Endothelial cell of umbilical vein (primary cell): ENCODE data around the gene CCDC187. TPM values are rescaled to one million over a fixed set of nuclear protein-coding genes. Genes with fewer than 3 reads are reported as not detected.

ENCODE experiments used
- BruUV-seq: library from RNA; stranded (reverse); fragments of 400-500 nt; replicated peaks from 2 replicates; lab custom pipeline; 2021; lab: Mats Ljungman, UMichigan
- CTCF ChIA-PET: fragments of 300-600, 350-600 bp; sonication (Branson Sonifier 250); formaldehyde crosslinking; loops from one replicate; lab custom pipeline; 2021; ENCODE audit warnings: antibody characterized with exemption, inconsistent platforms; lab: Charles Lee
- POLR2A ChIA-PET: fragments of 300-600, 350-600 bp; sonication (Branson Sonifier 250); formaldehyde crosslinking; loops from one replicate; lab custom pipeline; 2021; ENCODE audit warnings: antibody characterized with exemption, inconsistent platforms; lab: Charles Lee
- DNase-seq: peaks from one replicate; pipeline ENCODE4 v3.0.0-alpha.2; 2011; ENCODE audit warnings: low read depth, low spot score
- FAIRE-seq: peaks from 2 replicates; lab custom pipeline; 2011; peaks lifted over from hg19 to GRCh38; lab: Jason Lieb, UNC
- H2AFZ ChIP-seq: 2 replicates; pipeline ENCODE4 v1.6.0; 2012; ENCODE audit warnings: low read depth, low read length, control low read depth, inconsistent platforms
- H3K27ac ChIP-seq: 2 replicates; pipeline ENCODE4 v1.5.1; 2011; ENCODE audit warnings: low read depth, mild to moderate bottlenecking, control low read depth, low read length, moderate library complexity; ENCODE audit not compliant: insufficient read depth
- H3K27me3 ChIP-seq, 2 experiments: 2 replicates each; pipeline versions ENCODE4 v1.6.0 to v1.6.1; 2011; ENCODE audit warnings: low read length in 2 of 2, mixed read lengths in 1 of 2; ENCODE audit not compliant: control insufficient read depth in 2 of 2, insufficient read depth in 2 of 2
- H3K36me3 ChIP-seq, 2 experiments: 2 replicates in 1 of 2; 3 replicates in 1 of 2; pipeline ENCODE4 v1.5.1; 2011; ENCODE audit warnings: low read length in 2 of 2, mild to moderate bottlenecking in 1 of 2, moderate library complexity in 1 of 2; ENCODE audit not compliant: control insufficient read depth in 2 of 2, insufficient read depth in 2 of 2; ENCODE audit errors: extremely low read depth in 1 of 2
- H3K4me1 ChIP-seq: 3 replicates; pipeline ENCODE4 v1.5.1; 2011; ENCODE audit warnings: mild to moderate bottlenecking, low read length; ENCODE audit not compliant: control insufficient read depth, insufficient read depth; ENCODE audit errors: extremely low read depth
- H3K4me2 ChIP-seq: 2 replicates; pipeline ENCODE4 v1.6.1; 2011; ENCODE audit warnings: low read length, control low read depth, mixed read lengths; ENCODE audit not compliant: insufficient read depth
- H3K4me3 ChIP-seq, 3 experiments: fragments of 200-600 bp in 1 of 3; sonication (generic), shearing (Covaris generic) in 1 of 3; replicated peaks in 1 of 3; 2 replicates each; pipeline ENCODE4 v1.5.1; 2011 to 2016; ENCODE audit warnings: control low read depth in 3 of 3, low read length in 3 of 3, mild to moderate bottlenecking in 2 of 3, inconsistent platforms in 1 of 3, low read depth in 1 of 3, moderate library complexity in 1 of 3; ENCODE audit not compliant: insufficient read depth in 1 of 3
- H3K79me2 ChIP-seq: 2 replicates; pipeline ENCODE4 v1.6.0; 2012; ENCODE audit warnings: low read length, inconsistent platforms; ENCODE audit not compliant: control insufficient read depth, insufficient read depth
- H3K9ac ChIP-seq: replicated peaks from 2 replicates; pipeline ENCODE3; 2011; ENCODE audit warnings: low read length, control low read depth; ENCODE audit not compliant: insufficient read depth; ENCODE audit errors: extremely low read depth
- H3K9me1 ChIP-seq: replicated peaks from 3 replicates; pipeline ENCODE4 v1.6.0; 2011; ENCODE audit warnings: mild to moderate bottlenecking, low read length; ENCODE audit not compliant: control insufficient read depth, insufficient read depth; ENCODE audit errors: extremely low read depth
- H3K9me3 ChIP-seq: replicated peaks from 2 replicates; pipeline ENCODE4 v1.5.1; 2012; ENCODE audit warnings: low read length, inconsistent platforms; ENCODE audit not compliant: control insufficient read depth, insufficient read depth
- H4K20me1 ChIP-seq: replicated peaks from 2 replicates; pipeline ENCODE3; 2011; ENCODE audit warnings: mild to moderate bottlenecking, low read length; ENCODE audit not compliant: control insufficient read depth, insufficient read depth; ENCODE audit errors: extremely low read depth
- EZH2 ChIP-seq: IDR thresholded peaks from 2 replicates; pipeline ENCODE4 v1.6.1; 2012; ENCODE audit warnings: borderline replicate concordance, low read depth, mild to moderate bottlenecking, moderate library complexity, low read length, inconsistent platforms; ENCODE audit not compliant: severe bottlenecking
- FOS ChIP-seq: IDR thresholded peaks from 2 replicates; pipeline ENCODE4 v1.6.1; 2011; ENCODE audit warnings: mild to moderate bottlenecking, low read length, moderate library complexity, borderline replicate concordance; ENCODE audit not compliant: insufficient read depth
- GATA2 ChIP-seq: IDR thresholded peaks from 2 replicates; pipeline ENCODE4 v1.7.0; 2011; ENCODE audit warnings: low read depth, mild to moderate bottlenecking, moderate library complexity, mixed read lengths, low read length; ENCODE audit not compliant: insufficient read length, insufficient read depth
- JUN ChIP-seq: IDR thresholded peaks from 2 replicates; pipeline ENCODE4 v1.6.1; 2011; ENCODE audit warnings: borderline replicate concordance, low read depth; ENCODE audit not compliant: insufficient read length, insufficient read depth
- MYC ChIP-seq: IDR thresholded peaks from one replicate; pipeline ENCODE4 v1.6.1; 2011; ENCODE audit warnings: mild to moderate bottlenecking, low read depth, low read length
- POLR2A ChIP-seq: IDR thresholded peaks from 2 replicates; pipeline ENCODE4 v1.6.1; 2012; ENCODE audit warnings: low read depth, mild to moderate bottlenecking, control low read depth, low read length
- POLR2AphosphoS5 ChIP-seq: IDR thresholded peaks from 2 replicates; pipeline ENCODE4 v1.6.1; 2012; ENCODE audit warnings: low read depth, mild to moderate bottlenecking, control low read depth, low read length, moderate library complexity; ENCODE audit not compliant: insufficient read depth
- dilution Hi-C: fragments of 300-500 bp; cut with MboI; formaldehyde crosslinking; loops from one replicate; pipeline ENCODE4 v1.15.0; 2019; ENCODE audit warnings: low sequenced_read_pairs; ENCODE audit not compliant: extremely low pct_ligation_motif_present
- intact Hi-C: fragments of 100-400 bp; cut with micrococcal nuclease; formaldehyde crosslinking; loops from one replicate; pipeline ENCODE4 v1.10.0; 2022
- polyA plus RNA-seq, 4 experiments: library from polyadenylated mRNA; depleted of rRNA in 3 of 4; stranded (reverse) in 3 of 4; unstranded in 1 of 4; fragments of >200 nt; gene quantifications; 2 replicates each; pipeline versions ENCODE4 v1.2.1 to v1.2.3, GENCODE V29; 2011 to 2012; ENCODE audit warnings: missing spikeins in 1 of 4
- total RNA-seq: library from RNA; stranded (reverse); gene quantifications from 2 replicates; pipeline ENCODE4 v1.2.3, GENCODE V29; 2021
- TF ChIP-seq, protein P1 (sequence below): IDR thresholded peaks from 2 replicates; pipeline ENCODE4 v1.6.1; 2011; ENCODE audit not compliant: insufficient read depth, insufficient read length
- TF ChIP-seq, protein P2 (sequence below), 2 donors: IDR thresholded peaks; 1 replicate in 1 of 2; 2 replicates in 1 of 2; pipeline ENCODE4 v1.5.1; 2011; ENCODE audit warnings: low read length in 2 of 2, mild to moderate bottlenecking in 2 of 2, moderate library complexity in 2 of 2, control low read depth in 1 of 2, inconsistent platforms in 1 of 2, low read depth in 1 of 2; ENCODE audit not compliant: insufficient read depth in 1 of 2; ENCODE audit errors: extremely low read depth in 1 of 2

The CCDC187 gene
- total and polyA plus RNA-seq, 2 donors (not counting 3 experiments of a cell fraction or from before 2014, with no cell fraction given) = not detected

DNA sequence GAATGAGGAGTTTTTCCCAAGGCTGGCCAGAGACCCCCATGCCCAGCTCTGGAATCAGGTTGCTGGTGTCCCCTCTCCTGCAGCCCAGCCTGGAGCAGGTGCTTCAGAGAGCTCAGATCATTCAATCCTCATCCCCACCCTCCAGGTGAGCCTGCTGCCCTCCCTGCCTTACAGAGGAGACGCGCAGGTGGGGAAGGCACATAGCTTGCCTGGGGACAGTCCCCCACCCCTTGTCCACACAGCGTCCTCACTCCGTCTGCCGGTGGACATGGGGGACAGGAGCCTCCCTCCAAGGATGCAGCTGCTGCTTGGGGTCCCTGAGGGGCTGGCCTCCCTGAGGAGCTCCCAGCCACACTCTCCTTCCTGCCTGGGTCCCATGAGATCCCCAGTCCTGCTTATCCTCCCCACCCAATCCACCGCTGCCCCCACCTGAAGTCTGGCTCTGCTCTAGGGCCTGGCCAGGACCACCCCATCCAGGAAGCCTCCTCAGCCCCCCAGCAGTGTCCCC, 41.2 kb downstream of the CCDC187 start:
- Histone ChIP-seq H3K27me3 (no peaks in the 10 kb centered on the region), H3K9me3 (no peaks in the 10 kb centered on the region), H4K20me1 (no peaks in the 10 kb centered on the region), H3K4me2 (no peak overlapping the region), H3K9me1 (no peaks in the 10 kb centered on the region), H2AFZ (no peak overlapping the region), H3K9ac (no peak overlapping the region), H3K79me2 (no peaks in the 10 kb centered on the region), H3K36me3 (no peaks in the 10 kb centered on the region), H3K4me1 (no peaks in the 10 kb centered on the region), H3K27ac (no peak overlapping the region), H3K4me3 (no peak overlapping the region)
- no peak for TF ChIP-seq FOS
- no peak for TF ChIP-seq JUN
- no peak for TF ChIP-seq POLR2A
- TF ChIP-seq, protein P1, sequence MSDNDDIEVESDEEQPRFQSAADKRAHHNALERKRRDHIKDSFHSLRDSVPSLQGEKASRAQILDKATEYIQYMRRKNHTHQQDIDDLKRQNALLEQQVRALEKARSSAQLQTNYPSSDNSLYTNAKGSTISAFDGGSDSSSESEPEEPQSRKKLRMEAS = no peak
- no peak for TF ChIP-seq POLR2AphosphoS5
- TF ChIP-seq MYC = no peak
- TF ChIP-seq EZH2 = no peak
- TF ChIP-seq, protein P2, sequence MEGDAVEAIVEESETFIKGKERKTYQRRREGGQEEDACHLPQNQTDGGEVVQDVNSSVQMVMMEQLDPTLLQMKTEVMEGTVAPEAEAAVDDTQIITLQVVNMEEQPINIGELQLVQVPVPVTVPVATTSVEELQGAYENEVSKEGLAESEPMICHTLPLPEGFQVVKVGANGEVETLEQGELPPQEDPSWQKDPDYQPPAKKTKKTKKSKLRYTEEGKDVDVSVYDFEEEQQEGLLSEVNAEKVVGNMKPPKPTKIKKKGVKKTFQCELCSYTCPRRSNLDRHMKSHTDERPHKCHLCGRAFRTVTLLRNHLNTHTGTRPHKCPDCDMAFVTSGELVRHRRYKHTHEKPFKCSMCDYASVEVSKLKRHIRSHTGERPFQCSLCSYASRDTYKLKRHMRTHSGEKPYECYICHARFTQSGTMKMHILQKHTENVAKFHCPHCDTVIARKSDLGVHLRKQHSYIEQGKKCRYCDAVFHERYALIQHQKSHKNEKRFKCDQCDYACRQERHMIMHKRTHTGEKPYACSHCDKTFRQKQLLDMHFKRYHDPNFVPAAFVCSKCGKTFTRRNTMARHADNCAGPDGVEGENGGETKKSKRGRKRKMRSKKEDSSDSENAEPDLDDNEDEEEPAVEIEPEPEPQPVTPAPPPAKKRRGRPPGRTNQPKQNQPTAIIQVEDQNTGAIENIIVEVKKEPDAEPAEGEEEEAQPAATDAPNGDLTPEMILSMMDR (IDR thresholded peaks at IDR 0.05; ENCODE audit: extremely low read depth in 1 of 2, insufficient read depth in 1 of 2, low read depth in 1 of 2, low read length in 2 of 2) = no peak
- TF ChIP-seq GATA2 = no peak
- no TSS peak for BruUV-seq
- no peak for DNase-seq
- POLR2A ChIA-PET = no interaction called here
- CTCF ChIA-PET = interaction anchor here (1.0 to 1.6 kb wide), 2 partner anchors 14 to 130 kb away, joined by 3 to 6 read pairs; no protein-coding TSS in a partner anchor
- intact Hi-C loops = no loop called here
- no peak for FAIRE-seq
- dilution Hi-C loops = no loop called here
